ENCODE measurements around the gene POLRMT.
A peak's percentile ranks its signal among the peaks of the same experiment; 100 is the strongest.

POLRMT gene

GRCh38 chr19:594265-594870, 39.0 kb downstream of the POLRMT start:
- Mint-ChIP-seq H3K4me1 (no peaks in the 10 kb centered on the region), H3K27me3 (no peaks in the 10 kb centered on the region), H3K9me3 (no peaks in the 10 kb centered on the region), H3K27ac (ENCODE audit: low read depth) (no peak overlapping the region), H3K36me3 (ENCODE audit: insufficient read depth) (peaks cover 4% of the 10 kb centered on the region), H3K4me3 (no peak overlapping the region)
- ATAC-seq (replicated peaks; ENCODE audit: extremely low read depth, poor library complexity, severe bottlenecking) (no peak), DNase-seq (ENCODE audit: low spot score in 2 of 2) (no peak)

DNA sequence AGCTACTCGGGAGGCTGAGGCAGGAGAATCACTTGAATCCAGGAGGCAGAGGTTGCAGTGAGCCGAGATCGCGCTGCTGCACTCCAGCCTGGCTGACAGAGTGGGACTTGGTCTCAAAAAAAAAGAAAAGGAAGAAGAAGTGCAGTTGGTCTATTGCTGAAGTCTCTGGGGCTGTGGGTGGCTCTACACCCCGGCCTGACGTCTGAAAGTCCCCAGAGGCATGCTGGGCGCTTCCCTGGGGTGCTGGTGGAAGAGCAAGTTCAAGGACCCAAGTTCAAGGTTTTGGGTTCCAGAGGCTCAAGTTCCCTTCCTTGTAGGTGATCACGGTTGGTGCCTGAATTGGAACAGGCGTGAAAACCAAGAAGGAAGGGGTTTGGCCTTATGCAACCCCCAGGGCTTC, 39.8 kb downstream of the POLRMT start:
- Mint-ChIP-seq H3K4me1 (no peaks in the 10 kb centered on the region), H3K9me3 (no peaks in the 10 kb centered on the region), H3K27me3 (no peaks in the 10 kb centered on the region), H3K4me3 (no peak overlapping the region), H3K36me3 (ENCODE audit: insufficient read depth) (peaks cover 6% of the 10 kb centered on the region), H3K27ac (ENCODE audit: low read depth) (no peak overlapping the region)
- DNase-seq (ENCODE audit: low spot score in 2 of 2) (no peak), ATAC-seq (replicated peaks; ENCODE audit: extremely low read depth, poor library complexity, severe bottlenecking) (no peak)

- ATAC-seq (replicated peaks; ENCODE audit: extremely low read depth, poor library complexity, severe bottlenecking) = no peak
- no peaks in the 10 kb centered on the region for H3K4me1 Mint-ChIP-seq
- H3K27me3 Mint-ChIP-seq = no peaks in the 10 kb centered on the region
- H3K36me3 Mint-ChIP-seq (ENCODE audit: insufficient read depth) = peaks cover 6% of the 10 kb centered on the region
- H3K27ac Mint-ChIP-seq (ENCODE audit: low read depth) = no peak overlapping the region
- no peak for DNase-seq (ENCODE audit: low spot score in 2 of 2)
- no peak overlapping the region for H3K4me3 Mint-ChIP-seq
- H3K9me3 Mint-ChIP-seq = no peaks in the 10 kb centered on the region
These were observed 40.3 kb downstream of the POLRMT start for GRCh38 chr19:593055-593454.

- Mint-ChIP-seq H3K27ac (ENCODE audit: low read depth) (no peak overlapping the region), H3K27me3 (no peaks in the 10 kb centered on the region), H3K36me3 (ENCODE audit: insufficient read depth) (peaks cover 6% of the 10 kb centered on the region), H3K4me3 (no peak overlapping the region), H3K4me1 (no peaks in the 10 kb centered on the region), H3K9me3 (no peaks in the 10 kb centered on the region)
- ATAC-seq (replicated peaks; ENCODE audit: extremely low read depth, poor library complexity, severe bottlenecking) (no peak), DNase-seq (ENCODE audit: low spot score in 2 of 2) (no peak)
These were observed 41.2 kb downstream of the POLRMT start for GRCh38 chr19:592101-592500.

DNA sequence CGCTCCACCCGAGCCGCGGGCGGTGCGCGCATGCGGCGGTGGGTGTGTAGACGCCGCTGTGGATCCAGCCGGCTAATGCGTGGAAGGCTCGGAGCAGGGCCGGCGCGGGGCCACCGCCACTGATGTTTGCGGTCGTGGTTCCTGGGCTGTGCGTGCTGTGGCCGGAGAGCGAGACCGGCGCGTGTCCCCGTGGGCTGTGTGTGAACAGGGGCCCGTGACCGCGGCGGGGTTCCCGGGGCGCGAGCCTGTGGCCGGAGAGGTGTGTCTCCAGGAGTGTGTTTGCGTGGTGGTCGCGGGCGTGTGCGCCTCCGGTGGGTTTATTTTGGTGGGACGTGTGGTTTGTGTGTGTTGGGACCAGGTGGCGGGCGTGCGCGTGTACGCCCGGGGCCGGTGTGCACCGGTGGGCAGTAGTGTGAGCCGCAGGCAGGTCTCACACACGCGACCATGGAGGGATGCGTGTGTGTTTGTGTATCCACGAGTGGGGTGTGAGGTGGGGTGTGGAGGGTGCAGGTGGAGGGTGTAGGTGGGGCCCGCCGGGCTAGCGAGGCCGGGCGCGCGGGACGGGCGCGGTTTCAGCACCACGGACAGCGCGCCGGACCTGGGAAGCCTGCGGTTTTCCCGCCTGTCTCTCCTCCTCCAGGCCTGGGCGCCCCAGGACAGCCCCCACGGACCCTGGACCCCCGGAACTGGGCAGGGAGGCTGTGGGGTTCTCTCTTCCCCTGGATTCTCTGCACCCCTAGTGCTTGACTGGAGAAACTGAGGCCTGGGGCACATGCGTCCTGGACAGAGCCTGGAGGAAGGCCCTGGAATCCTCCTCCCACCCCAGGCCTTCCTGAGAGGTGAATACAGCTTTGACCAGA, 42.0 kb downstream of the POLRMT start:
- no peaks in the 10 kb centered on the region for H3K9me3 Mint-ChIP-seq
- DNase-seq (ENCODE audit: low spot score in 2 of 2) (no peak), ATAC-seq (replicated peaks; ENCODE audit: extremely low read depth, poor library complexity, severe bottlenecking) (no peak)
- peaks cover 4% of the 10 kb centered on the region for H3K27me3 Mint-ChIP-seq
- no peaks in the 10 kb centered on the region for H3K4me1 Mint-ChIP-seq
- peaks cover 8% of the 10 kb centered on the region for H3K36me3 Mint-ChIP-seq (ENCODE audit: insufficient read depth)
- H3K27ac Mint-ChIP-seq (ENCODE audit: low read depth) = no peak overlapping the region
- no peak overlapping the region for H3K4me3 Mint-ChIP-seq

- ATAC-seq (replicated peaks; ENCODE audit: extremely low read depth, poor library complexity, severe bottlenecking) (no peak), DNase-seq (ENCODE audit: low spot score in 2 of 2) (no peak)
- Mint-ChIP-seq H3K4me3 (no peak overlapping the region), H3K27ac (ENCODE audit: low read depth) (no peak overlapping the region), H3K36me3 (ENCODE audit: insufficient read depth) (peaks cover 8% of the 10 kb centered on the region), H3K27me3 (peaks cover 10% of the 10 kb centered on the region), H3K4me1 (no peaks in the 10 kb centered on the region), H3K9me3 (no peaks in the 10 kb centered on the region)
These were observed 42.6 kb downstream of the POLRMT start for GRCh38 chr19:590750-591098.

- H3K27me3 Mint-ChIP-seq = peaks cover 11% of the 10 kb centered on the region
- peaks cover 8% of the 10 kb centered on the region for H3K36me3 Mint-ChIP-seq (ENCODE audit: insufficient read depth)
- no peaks in the 10 kb centered on the region for H3K4me1 Mint-ChIP-seq
- ATAC-seq (replicated peaks; ENCODE audit: extremely low read depth, poor library complexity, severe bottlenecking) = no peak
- peak overlapping the region; percentile 25 for H3K4me3 Mint-ChIP-seq
- no peak for DNase-seq (ENCODE audit: low spot score in 2 of 2)
- no peak overlapping the region for H3K27ac Mint-ChIP-seq (ENCODE audit: low read depth)
- H3K9me3 Mint-ChIP-seq = no peaks in the 10 kb centered on the region
These were observed 43.0 kb downstream of the POLRMT start for GRCh38 chr19:590396-590745.

GRCh38 chr19:589693-590395, 43.5 kb downstream of the POLRMT start, which contains the start of gene HCN2:
TSS of gene HCN2 (plus strand) at chr19:589881. CDS start at chr19:589946, 65 bp downstream.
- Mint-ChIP-seq H3K27ac (ENCODE audit: low read depth) (no peak within 1 kb of the TSS), H3K9me3 (no peaks in the 10 kb centered on the region), H3K4me1 (no peaks in the 10 kb centered on the region), H3K27me3 (peaks cover 11% of the 10 kb centered on the region), H3K4me3 (peak within 1 kb of the TSS; percentile 54), H3K36me3 (ENCODE audit: insufficient read depth) (peaks cover 8% of the 10 kb centered on the region)
- DNase-seq (ENCODE audit: low spot score in 2 of 2) (no peak), ATAC-seq (replicated peaks; ENCODE audit: extremely low read depth, poor library complexity, severe bottlenecking) (no peak)

DNA sequence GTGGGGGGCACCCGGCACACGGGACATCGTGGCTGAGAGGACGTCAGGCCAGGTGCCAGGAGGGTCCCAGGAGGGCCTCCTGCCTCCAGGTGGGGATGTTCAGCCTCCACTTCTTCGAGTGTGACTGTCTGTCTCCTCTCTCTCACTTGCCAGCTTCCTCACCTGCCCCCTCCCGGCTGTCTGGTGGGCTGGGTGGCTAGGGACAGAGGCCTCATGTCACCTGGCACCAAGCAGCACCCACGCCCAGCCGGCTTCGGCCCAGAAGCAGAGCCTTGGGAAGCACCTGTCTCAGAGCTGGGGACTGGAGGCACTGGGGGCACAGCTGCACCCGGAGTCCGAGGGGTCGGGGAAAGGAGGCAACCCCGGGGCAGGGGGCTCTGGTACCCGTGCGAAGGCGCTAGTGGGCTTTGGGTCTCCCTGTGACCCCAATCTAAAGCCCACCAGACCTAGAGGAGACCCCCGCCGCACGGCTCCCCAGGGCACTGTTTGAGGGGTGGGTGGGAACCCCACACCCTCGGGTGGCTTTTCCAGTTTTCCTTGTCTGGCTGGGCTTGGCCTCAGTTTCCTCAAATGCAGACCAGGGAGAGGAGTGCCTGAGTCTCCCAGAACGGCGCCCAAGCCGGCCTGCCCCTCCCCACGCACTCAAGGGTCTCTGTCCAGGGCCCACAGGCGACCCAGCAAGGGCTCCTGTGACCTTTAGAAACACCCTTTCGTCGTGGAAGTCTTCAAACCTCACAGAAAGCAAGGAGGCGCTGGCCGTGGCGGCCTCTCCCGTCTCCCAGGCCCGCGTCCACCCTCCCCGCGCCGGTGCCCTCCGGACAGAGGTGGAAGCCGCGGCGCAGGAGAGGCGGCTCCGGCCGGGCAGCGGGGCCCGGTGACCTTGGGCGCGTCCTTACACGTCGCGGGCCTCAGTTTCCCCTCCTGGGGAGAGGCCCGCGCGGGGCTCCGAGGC, 44.3 kb downstream of the POLRMT start:
- H3K4me1 Mint-ChIP-seq = peaks cover 3% of the 10 kb centered on the region
- no peak for DNase-seq (ENCODE audit: low spot score in 2 of 2)
- H3K36me3 Mint-ChIP-seq (ENCODE audit: insufficient read depth) = peaks cover 8% of the 10 kb centered on the region
- peak; percentile 8 for ATAC-seq (replicated peaks; ENCODE audit: extremely low read depth, poor library complexity, severe bottlenecking)
- H3K27ac Mint-ChIP-seq (ENCODE audit: low read depth) = no peak overlapping the region
- peaks cover 11% of the 10 kb centered on the region for H3K27me3 Mint-ChIP-seq
- H3K9me3 Mint-ChIP-seq = no peaks in the 10 kb centered on the region
- peak overlapping the region; percentile 54 for H3K4me3 Mint-ChIP-seq

- DNase-seq (ENCODE audit: low spot score in 2 of 2) (peak; percentile 41 to 42), ATAC-seq (replicated peaks; ENCODE audit: extremely low read depth, poor library complexity, severe bottlenecking) (peak; percentile 59)
- peaks cover 11% of the 10 kb centered on the region for H3K27me3 Mint-ChIP-seq
- H3K4me3 Mint-ChIP-seq = peak overlapping the region; percentile 54
- peaks cover 6% of the 10 kb centered on the region for H3K4me1 Mint-ChIP-seq
- no peaks in the 10 kb centered on the region for H3K9me3 Mint-ChIP-seq
- peaks cover 10% of the 10 kb centered on the region for H3K36me3 Mint-ChIP-seq (ENCODE audit: insufficient read depth)
- H3K27ac Mint-ChIP-seq (ENCODE audit: low read depth) = no peak overlapping the region
These were observed 45.1 kb downstream of the POLRMT start for GRCh38 chr19:588093-588740.

DNA sequence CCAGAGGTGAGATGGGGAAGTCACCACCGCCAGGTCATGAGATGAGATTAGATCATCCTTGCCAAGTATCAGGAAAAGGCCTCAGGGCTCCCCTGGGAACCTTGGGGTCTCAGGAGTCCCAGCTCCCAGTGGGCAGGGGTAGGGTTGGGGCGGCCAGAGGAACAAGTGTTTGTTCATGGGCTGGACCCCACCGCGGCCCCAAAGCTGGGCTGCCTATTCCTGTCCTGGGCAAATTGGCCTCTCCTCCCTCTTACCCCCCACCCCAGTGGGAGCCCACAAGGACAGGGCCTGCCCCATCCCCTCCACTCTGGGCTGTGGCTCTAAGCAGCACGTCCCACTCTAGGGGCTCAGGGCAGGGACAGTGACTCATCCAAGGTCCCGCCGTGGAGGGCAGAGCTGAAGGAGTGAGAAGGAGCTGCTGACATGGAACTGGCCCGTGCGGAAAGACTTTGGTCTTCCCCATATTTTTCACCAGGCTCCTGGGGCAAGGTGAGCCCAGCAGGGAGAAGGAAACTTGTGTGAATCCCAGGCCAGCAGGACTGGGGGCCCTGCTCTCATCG, 47.7 kb downstream of the POLRMT start:
- H3K9me3 Mint-ChIP-seq = no peaks in the 10 kb centered on the region
- no peak overlapping the region for H3K4me3 Mint-ChIP-seq
- peaks cover 15% of the 10 kb centered on the region for H3K36me3 Mint-ChIP-seq (ENCODE audit: insufficient read depth)
- ATAC-seq (replicated peaks; ENCODE audit: extremely low read depth, poor library complexity, severe bottlenecking) (no peak), DNase-seq (ENCODE audit: low spot score in 2 of 2) (no peak)
- no peak overlapping the region for H3K27ac Mint-ChIP-seq (ENCODE audit: low read depth)
- H3K4me1 Mint-ChIP-seq = peaks cover 6% of the 10 kb centered on the region
- peaks cover 11% of the 10 kb centered on the region for H3K27me3 Mint-ChIP-seq

Measured in central memory CD8-positive, alpha-beta T cell (primary cell).